ENCODE results near the gene RNASEH2B. TPM values are rescaled to one million over a fixed set of nuclear protein-coding genes. Genes with fewer than 3 reads are reported as not detected.

RNASEH2B gene
- total RNA-seq, 1 donor from 2014 or later, result 60.5 TPM

- TF ChIP-seq CTCF (IDR thresholded peaks at IDR 0.05), result no peak
- no peak for DNase-seq (ENCODE audit: low spot score in 2 of 2)
- no peaks in the 10 kb centered on the region for H3K9me3 ChIP-seq
- H3K27me3 ChIP-seq, result no peaks in the 10 kb centered on the region
- intact Hi-C loops (cut with DNase I), result no loop called here
- H3K27ac ChIP-seq, result no peak overlapping the region
- H3K4me3 ChIP-seq, result no peak overlapping the region
- no peaks in the 10 kb centered on the region for H3K36me3 ChIP-seq
- H3K4me1 ChIP-seq, result no peaks in the 10 kb centered on the region
Measured at GRCh38 chr13:50888362-50888761, 21.2 kb upstream of the RNASEH2B start.

- Histone ChIP-seq H3K36me3 (no peaks in the 10 kb centered on the region), H3K27ac (no peak overlapping the region), H3K9me3 (no peaks in the 10 kb centered on the region), H3K4me1 (no peaks in the 10 kb centered on the region), H3K4me3 (no peak overlapping the region), H3K27me3 (no peaks in the 10 kb centered on the region)
- no peak for DNase-seq (ENCODE audit: low spot score in 2 of 2)
- TF ChIP-seq CTCF (IDR thresholded peaks at IDR 0.05), result no peak
- intact Hi-C loops (cut with DNase I), result no loop called here
Measured at GRCh38 chr13:50889317-50889716, 20.3 kb upstream of the RNASEH2B start.

GRCh38 chr13:50891206-50891605, 18.4 kb upstream of the RNASEH2B start:
- TF ChIP-seq CTCF (IDR thresholded peaks at IDR 0.05), result no peak
- intact Hi-C loops (cut with DNase I), result no loop called here
- Histone ChIP-seq H3K27me3 (no peaks in the 10 kb centered on the region), H3K27ac (no peak overlapping the region), H3K9me3 (no peaks in the 10 kb centered on the region), H3K36me3 (no peaks in the 10 kb centered on the region), H3K4me3 (no peak overlapping the region), H3K4me1 (no peaks in the 10 kb centered on the region)
- DNase-seq (ENCODE audit: low spot score in 2 of 2), result no peak

- no peaks in the 10 kb centered on the region for H3K36me3 ChIP-seq
- no peaks in the 10 kb centered on the region for H3K4me1 ChIP-seq
- H3K4me3 ChIP-seq, result no peak overlapping the region
- no peak for DNase-seq (ENCODE audit: low spot score in 2 of 2)
- no peak for TF ChIP-seq CTCF (IDR thresholded peaks at IDR 0.05)
- no peaks in the 10 kb centered on the region for H3K27me3 ChIP-seq
- no peak overlapping the region for H3K27ac ChIP-seq
- H3K9me3 ChIP-seq, result no peaks in the 10 kb centered on the region
- intact Hi-C loops (cut with DNase I), result no loop called here
Measured at GRCh38 chr13:50892210-50892944, 17.2 kb upstream of the RNASEH2B start.

- intact Hi-C loops (cut with DNase I), result no loop called here
- no peak for DNase-seq (ENCODE audit: low spot score in 2 of 2)
- H3K4me3 ChIP-seq, result no peak overlapping the region
- H3K9me3 ChIP-seq, result no peaks in the 10 kb centered on the region
- no peaks in the 10 kb centered on the region for H3K4me1 ChIP-seq
- H3K27ac ChIP-seq, result no peak overlapping the region
- no peaks in the 10 kb centered on the region for H3K36me3 ChIP-seq
- H3K27me3 ChIP-seq, result no peaks in the 10 kb centered on the region
- no peak for TF ChIP-seq CTCF (IDR thresholded peaks at IDR 0.05)
Measured at GRCh38 chr13:50893211-50893852, 16.3 kb upstream of the RNASEH2B start.
